Suprapubic skin (tissue), 4 donors: ENCODE measurements around the gene DNAJC18. TPM values are rescaled to one million over a fixed set of nuclear protein-coding genes. Genes with fewer than 3 reads are reported as not detected.
A peak's percentile ranks its signal among the peaks of the same experiment; 100 is the strongest.

Experiments used
- DNase-seq, 2 donors: peaks; one replicate each; pipeline ENCODE4 v3.0.0-alpha.2; 2019; ENCODE audit warnings: low spot score in 2 of 2
- H3K27ac ChIP-seq: fragments of 200-600 bp; sonication (generic); one replicate; pipeline ENCODE4 v1.5.1; 2019
- H3K27me3 ChIP-seq: fragments of 200-600 bp; sonication (generic); one replicate; pipeline ENCODE4 v1.5.1; 2019
- H3K36me3 ChIP-seq: fragments of 200-600 bp; sonication (generic); one replicate; pipeline ENCODE4 v1.5.1; 2019
- H3K4me1 ChIP-seq: fragments of 200-600 bp; sonication (generic); one replicate; pipeline ENCODE4 v1.5.1; 2019
- H3K4me3 ChIP-seq: fragments of 200-600 bp; sonication (generic); one replicate; pipeline ENCODE4 v1.5.1; 2019; ENCODE audit warnings: mild to moderate bottlenecking
- H3K9me3 ChIP-seq: fragments of 200-600 bp; sonication (generic); one replicate; pipeline ENCODE4 v1.5.1; 2019
- CTCF ChIP-seq, 2 donors: fragments of 200-600 bp in 1 of 2; fragments of 450-650 bp in 1 of 2; sonication (generic) in 1 of 2; IDR thresholded peaks; one replicate each; pipeline ENCODE4 v1.5.1; 2016 to 2019; ENCODE audit warnings: antibody characterized with exemption in 2 of 2, mild to moderate bottlenecking in 1 of 2, moderate library complexity in 1 of 2
- EP300 ChIP-seq: sonication (generic); formaldehyde crosslinking; IDR thresholded peaks from one replicate; pipeline ENCODE4 v1.6.1; 2017; ENCODE audit warnings: antibody characterized with exemption
- POLR2A ChIP-seq, 2 donors: fragments of 450-650 bp; IDR thresholded peaks; one replicate each; pipeline ENCODE4 v1.6.1; 2017; ENCODE audit warnings: antibody characterized with exemption in 2 of 2, mild to moderate bottlenecking in 2 of 2, moderate library complexity in 2 of 2
- POLR2AphosphoS5 ChIP-seq, 3 donors: sonication (generic); formaldehyde crosslinking; IDR thresholded peaks; one replicate each; pipeline ENCODE4 v1.6.1; 2017; ENCODE audit warnings: antibody characterized with exemption in 3 of 3
- WGBS: methylation state at CpG from one replicate; pipeline ENCODE4 v1.1.5; 2018; 5-methylcytosine and 5-hydroxymethylcytosine counted together
- total RNA-seq, 4 donors: library from RNA; depleted of rRNA; stranded (reverse); fragments of >200 nt; gene quantifications; one replicate each; pipeline ENCODE4 v1.1.0, GENCODE V29; 2016

DNAJC18 gene
- total RNA-seq, 4 donors from 2014 or later, result 2.2 to 7.2 (median 2.9) TPM

GRCh38 chr5:139404484-139404840 lies 34.9 kb downstream of the DNAJC18 start:
- WGBS, result 71% methylated on average over 5 of the region's 5 CpGs
- Histone ChIP-seq H3K27ac (peak overlapping the region; percentile 91), H3K9me3 (no peaks in the 10 kb centered on the region), H3K36me3 (no peaks in the 10 kb centered on the region), H3K27me3 (no peaks in the 10 kb centered on the region), H3K4me1 (peaks cover 20% of the 10 kb centered on the region), H3K4me3 (peak overlapping the region; percentile 56)
- no peak for TF ChIP-seq EP300
- no peak for TF ChIP-seq POLR2A (IDR thresholded peaks at IDR 0.05)
- TF ChIP-seq CTCF (IDR thresholded peaks at IDR 0.05), result no peak
- TF ChIP-seq POLR2AphosphoS5 (IDR thresholded peaks at IDR 0.05), result no peak
- no peak for DNase-seq

DNA sequence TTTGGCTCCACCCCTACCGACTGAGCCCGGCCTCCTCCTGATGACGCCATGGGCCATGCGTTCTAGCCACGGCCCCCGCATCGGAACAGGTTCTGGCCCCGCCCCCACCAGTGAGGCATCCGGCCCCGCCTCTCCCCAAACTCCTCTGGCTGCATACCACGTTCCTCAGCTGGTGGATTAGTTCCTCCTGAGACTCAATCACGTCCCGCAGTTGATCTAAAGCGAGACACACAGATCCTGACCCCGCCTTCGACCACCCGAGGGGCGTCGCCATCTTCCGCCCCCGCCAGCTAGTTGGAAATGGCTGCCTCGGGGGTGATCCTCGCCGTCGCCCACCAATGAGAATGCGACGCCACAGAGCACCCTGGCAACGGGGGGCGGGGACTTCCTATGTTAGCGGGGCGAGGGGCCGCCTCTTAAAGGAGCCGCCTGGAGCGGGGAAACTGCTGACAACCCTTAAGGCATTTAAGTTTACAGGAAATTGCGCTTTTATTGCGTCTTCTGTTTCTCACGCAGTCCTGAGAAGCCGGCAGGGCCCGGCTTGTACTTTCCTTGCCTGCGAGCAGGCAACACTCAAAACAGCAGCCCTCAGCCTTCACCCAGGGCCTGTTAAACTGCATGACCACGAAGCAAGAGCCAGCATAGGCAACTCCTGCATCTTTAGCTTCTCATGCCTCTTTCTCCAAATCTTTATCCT lies 35.4 kb downstream of the DNAJC18 start, which contains the start of gene SPATA24:
Gene SPATA24 (minus strand): TSS at position 303 of the 697 bp plus-strand sequence. CDS start 29 bp downstream, at position 274.
- 1% methylated on average over 35 of the region's 41 CpGs for WGBS
- Histone ChIP-seq H3K36me3 (no peaks in the 10 kb centered on the region), H3K4me3 (peak within 1 kb of the TSS; percentile 56), H3K27ac (peak within 1 kb of the TSS; percentile 91), H3K27me3 (no peaks in the 10 kb centered on the region), H3K4me1 (peaks cover 20% of the 10 kb centered on the region), H3K9me3 (no peaks in the 10 kb centered on the region)
- TF ChIP-seq POLR2A (IDR thresholded peaks at IDR 0.05), result no peak
- TF ChIP-seq POLR2AphosphoS5 (IDR thresholded peaks at IDR 0.05), result peak in 2 of 3 donors; percentile 47 to 63
- no peak for TF ChIP-seq EP300
- no peak for TF ChIP-seq CTCF (IDR thresholded peaks at IDR 0.05)
- DNase-seq, result peak; percentile 99

DNA sequence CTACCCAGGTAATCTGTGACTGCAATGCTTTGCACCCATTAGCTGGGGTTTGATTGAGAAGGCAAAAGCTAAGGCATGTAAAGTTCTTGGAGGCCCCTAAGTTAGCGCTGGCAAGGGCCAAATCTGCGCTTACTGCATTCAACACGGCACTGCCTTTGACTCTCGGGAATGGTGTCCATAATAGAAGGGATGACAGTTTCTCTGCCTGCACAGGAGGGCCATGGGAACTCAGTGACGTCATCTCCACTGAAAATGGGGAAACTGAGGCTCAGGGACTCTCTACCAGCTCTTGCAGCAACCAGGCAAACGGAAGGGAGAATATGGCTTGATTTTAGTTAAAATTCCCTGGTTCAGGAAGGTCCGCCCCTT lies 35.9 kb downstream of the DNAJC18 start:
- Histone ChIP-seq H3K9me3 (no peaks in the 10 kb centered on the region), H3K4me3 (peak overlapping the region; percentile 56), H3K4me1 (peaks cover 20% of the 10 kb centered on the region), H3K27ac (peak overlapping the region; percentile 91), H3K27me3 (no peaks in the 10 kb centered on the region), H3K36me3 (no peaks in the 10 kb centered on the region)
- TF ChIP-seq CTCF (IDR thresholded peaks at IDR 0.05) (no peak), POLR2AphosphoS5 (IDR thresholded peaks at IDR 0.05) (no peak), EP300 (no peak), POLR2A (IDR thresholded peaks at IDR 0.05) (no peak)
- 17% methylated on average over 6 of the region's 7 CpGs for WGBS
- no peak for DNase-seq

DNA sequence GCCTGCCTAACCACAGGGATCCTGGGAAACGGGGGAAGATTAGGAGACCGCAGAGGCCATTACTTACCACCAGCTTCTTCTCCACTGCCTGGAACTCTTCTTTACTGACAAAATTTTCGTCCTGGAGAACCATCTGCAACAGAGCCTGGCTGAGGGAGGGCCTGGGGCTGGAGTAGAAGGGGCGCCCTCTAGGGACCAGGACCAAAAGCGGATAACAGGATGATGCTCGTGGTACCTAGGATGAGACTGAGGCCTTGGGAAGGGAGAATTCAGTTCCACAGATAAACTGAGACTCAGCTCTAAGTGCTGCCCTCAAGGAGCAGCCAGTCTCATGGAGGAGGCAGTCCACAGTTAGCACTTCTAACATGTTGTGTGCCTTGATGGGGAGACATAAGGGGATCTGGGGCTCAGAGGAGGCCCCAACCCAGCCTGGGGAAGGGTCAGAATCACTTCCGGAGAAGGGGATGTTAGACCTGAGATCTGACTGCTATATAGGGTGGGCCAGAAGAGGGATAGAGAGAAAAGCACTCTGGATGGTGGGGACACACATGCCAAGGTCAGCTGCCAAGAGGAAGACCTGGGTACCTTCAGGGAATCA lies 36.7 kb downstream of the DNAJC18 start:
- no peak for DNase-seq
- H3K4me3 ChIP-seq, result no peak overlapping the region
- no peaks in the 10 kb centered on the region for H3K9me3 ChIP-seq
- no peak overlapping the region for H3K27ac ChIP-seq
- H3K36me3 ChIP-seq, result no peaks in the 10 kb centered on the region
- peaks cover 20% of the 10 kb centered on the region for H3K4me1 ChIP-seq
- WGBS, result 81% methylated on average over 7 of the region's 7 CpGs
- no peaks in the 10 kb centered on the region for H3K27me3 ChIP-seq
- TF ChIP-seq POLR2AphosphoS5 (IDR thresholded peaks at IDR 0.05) (no peak), CTCF (IDR thresholded peaks at IDR 0.05) (no peak), POLR2A (IDR thresholded peaks at IDR 0.05) (no peak), EP300 (no peak)

GRCh38 chr5:139401546-139401945 lies 37.8 kb downstream of the DNAJC18 start:
- H3K27ac ChIP-seq, result no peak overlapping the region

More at GRCh38 chr5:139401546-139401945, 37.8 kb downstream of the DNAJC18 start:
- no peaks in the 10 kb centered on the region for H3K27me3 ChIP-seq
- no peak overlapping the region for H3K4me3 ChIP-seq
- no peaks in the 10 kb centered on the region for H3K36me3 ChIP-seq
- peaks cover 16% of the 10 kb centered on the region for H3K4me1 ChIP-seq
- no peaks in the 10 kb centered on the region for H3K9me3 ChIP-seq
- TF ChIP-seq CTCF (IDR thresholded peaks at IDR 0.05) (no peak), POLR2AphosphoS5 (IDR thresholded peaks at IDR 0.05) (no peak), EP300 (no peak), POLR2A (IDR thresholded peaks at IDR 0.05) (no peak)
- 90% methylated on average over 10 of the region's 10 CpGs for WGBS
- no peak for DNase-seq
